HG03097 (cell line): ENCODE measurements around the gene SEMA7A.

Source experiments
- ATAC-seq: cut with Tn5 transposase; IDR thresholded peaks from one replicate; pipeline ENCODE4 v1.9.1; 2021; ENCODE audit not compliant: unreplicated experiment, low FRiP score

SEMA7A gene

DNA sequence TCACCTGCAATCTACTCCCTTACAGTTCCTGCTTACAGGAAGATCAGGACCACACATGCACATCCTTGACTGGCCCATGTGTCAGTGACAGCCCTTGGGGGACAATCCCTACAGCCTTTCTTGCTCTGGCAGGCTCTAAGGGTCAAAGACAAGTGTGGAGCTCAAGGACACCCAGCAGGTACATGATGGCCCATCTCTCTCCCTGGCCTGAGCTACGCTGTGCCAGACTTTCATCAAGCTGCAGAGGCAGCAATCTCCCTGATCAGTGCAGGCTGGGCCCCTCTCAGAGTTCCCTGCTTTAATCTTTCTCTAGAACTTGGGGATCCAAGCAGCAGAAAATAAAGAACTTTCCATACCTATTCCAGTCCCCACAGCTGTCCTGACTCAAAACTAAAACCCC lies 2.6 kb downstream of the SEMA7A start:
- ATAC-seq: no peak

DNA sequence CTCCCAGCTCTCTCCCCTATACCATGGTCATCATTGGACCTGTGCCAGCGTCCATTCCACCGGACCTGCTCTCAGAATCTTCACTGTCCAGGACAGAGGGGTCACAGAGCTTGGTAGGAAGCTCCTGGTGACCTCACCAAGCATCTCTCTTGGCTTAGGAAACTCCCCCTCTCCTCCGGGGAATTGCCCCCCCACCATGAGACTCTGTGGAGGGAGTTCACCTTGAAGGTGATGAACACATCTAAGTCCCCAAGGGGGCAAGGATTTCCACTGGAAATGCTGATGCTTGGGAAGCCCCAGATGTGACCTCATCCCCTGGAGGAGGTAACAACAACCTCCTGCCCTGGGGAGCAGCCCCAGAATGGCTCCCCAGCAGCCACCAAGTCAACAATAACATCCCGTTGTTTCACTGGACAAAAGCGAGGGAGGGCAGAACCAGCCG lies 3.2 kb downstream of the SEMA7A start:
- ATAC-seq: no peak

DNA sequence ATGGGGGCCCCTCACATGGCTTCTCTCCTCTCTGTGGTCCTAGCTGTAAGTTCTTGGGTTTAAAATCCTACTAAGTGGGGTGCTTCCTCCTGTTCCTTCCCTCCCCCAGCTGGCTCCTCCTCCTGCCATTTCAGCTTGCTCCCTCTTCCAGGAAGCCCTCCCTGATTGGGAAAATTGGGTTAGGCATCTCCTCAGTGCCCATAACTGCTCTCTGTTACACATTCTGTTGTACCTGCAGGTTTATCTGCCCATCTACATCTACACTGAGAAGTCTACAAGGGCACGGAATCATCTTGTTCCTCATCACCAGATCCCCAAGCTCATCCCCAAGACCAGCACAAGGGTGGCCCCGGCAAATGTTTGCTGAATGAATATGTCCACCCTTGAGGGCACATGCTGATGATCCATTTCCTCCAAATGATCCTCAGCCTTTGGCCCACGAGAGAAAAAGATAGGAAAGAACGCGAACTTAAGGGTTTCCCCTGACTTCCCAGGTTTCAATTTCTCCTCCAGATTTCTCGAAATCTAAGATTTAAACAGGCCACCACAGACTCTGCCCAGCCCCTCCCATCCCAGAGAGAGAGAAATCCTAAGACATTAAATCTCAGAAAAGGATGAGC lies 3.9 kb downstream of the SEMA7A start:
- no peak for ATAC-seq

DNA sequence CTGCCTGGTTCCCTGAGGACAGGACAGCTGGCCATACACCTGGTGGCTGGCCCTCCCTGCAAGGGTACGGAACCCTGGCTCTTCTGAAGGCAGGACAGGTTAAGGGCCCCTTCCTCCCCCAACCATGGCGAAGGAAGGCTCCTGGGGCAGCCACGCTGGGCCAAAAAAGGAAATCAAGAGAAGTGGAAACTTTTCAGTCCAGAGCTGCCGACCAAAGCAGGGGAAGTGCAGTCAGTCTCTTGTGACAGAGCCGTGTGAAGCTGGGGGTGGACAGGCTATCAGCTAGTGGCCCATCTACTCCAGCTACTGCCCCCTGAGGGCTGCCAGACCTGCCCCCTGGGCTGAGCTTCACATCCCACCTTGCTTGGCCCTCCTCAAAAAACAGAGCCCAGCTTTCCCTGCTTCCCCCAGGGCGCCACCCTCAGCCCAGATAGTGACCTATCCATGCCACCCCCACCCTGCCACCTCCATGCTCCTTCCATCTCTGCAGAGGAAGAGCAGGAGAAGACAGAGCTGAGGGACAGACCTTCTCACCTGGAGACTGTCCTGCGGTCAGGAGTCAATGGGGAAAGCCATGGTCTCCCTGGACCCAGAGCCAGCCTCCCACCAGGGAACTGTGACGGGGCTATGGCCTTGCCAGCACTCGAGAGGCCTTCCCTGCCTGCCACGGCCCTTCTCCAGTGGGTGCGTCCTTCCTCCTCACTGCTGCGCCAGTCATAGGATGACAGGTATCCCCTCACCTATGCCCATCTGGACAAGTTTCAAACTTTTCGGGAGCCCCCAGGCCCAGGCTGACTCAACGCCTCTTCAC lies 4.6 kb downstream of the SEMA7A start:
- no peak for ATAC-seq

- no peak for ATAC-seq
Observed at GRCh38 chr15:74428442-74428787, 5.3 kb downstream of the SEMA7A start.

GRCh38 chr15:74427607-74428441 lies 5.9 kb downstream of the SEMA7A start:
- no peak for ATAC-seq

DNA sequence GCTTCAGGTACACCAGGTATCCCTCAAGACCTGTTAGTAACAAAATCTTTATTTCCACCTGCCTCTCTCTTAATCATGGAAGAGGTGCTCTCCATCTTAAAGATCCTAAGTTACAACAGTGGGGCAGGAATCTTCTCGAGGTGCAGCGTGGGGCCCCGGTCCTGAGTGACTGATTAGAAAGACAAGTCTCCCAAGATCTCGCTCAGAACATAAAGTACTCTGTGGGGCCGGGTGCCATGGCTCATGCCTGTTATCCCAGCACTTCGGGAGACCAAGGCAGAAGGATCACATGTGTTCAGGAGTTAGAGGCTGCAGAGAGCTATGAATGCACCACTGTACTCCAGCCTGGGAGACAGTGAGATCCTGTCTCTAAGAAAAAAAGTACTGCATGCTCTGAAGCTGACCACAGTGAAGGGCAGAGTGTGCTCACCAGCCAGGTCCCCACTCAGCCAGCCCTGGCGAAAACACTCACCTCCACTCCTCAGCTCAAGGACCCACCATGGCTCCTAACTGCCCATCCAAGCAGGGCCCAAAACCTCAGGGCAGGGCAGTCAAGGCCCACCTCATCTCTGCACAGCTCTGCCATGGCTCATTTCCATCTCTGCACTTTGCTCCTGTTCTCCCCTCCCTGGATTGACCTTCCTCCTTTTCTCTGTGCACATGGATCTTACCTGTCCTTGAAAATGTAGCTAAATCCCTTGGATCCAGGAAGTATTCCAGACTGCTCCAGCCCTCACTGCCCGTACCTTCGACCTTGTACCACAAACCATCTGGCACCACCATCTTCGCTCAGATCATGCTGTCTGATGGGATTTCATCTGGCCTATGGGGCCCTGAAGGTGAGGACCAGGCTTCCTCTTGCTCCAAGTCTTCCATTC lies 7.1 kb downstream of the SEMA7A start:
- no peak for ATAC-seq

GRCh38 chr15:74425630-74426029 lies 8.1 kb downstream of the SEMA7A start:
- ATAC-seq: no peak

GRCh38 chr15:74424901-74425528 lies 8.7 kb downstream of the SEMA7A start:
- no peak for ATAC-seq

- ATAC-seq: no peak
Observed at GRCh38 chr15:74423431-74424257, 10.1 kb downstream of the SEMA7A start.

GRCh38 chr15:74422652-74423430 lies 10.9 kb downstream of the SEMA7A start:
- ATAC-seq: no peak

- no peak for ATAC-seq
Observed at GRCh38 chr15:74422265-74422651, 11.5 kb downstream of the SEMA7A start.

- no peak for ATAC-seq
Observed at GRCh38 chr15:74421302-74422245, 12.2 kb downstream of the SEMA7A start.

- no peak for ATAC-seq
Observed at GRCh38 chr15:74420193-74420905, 13.4 kb downstream of the SEMA7A start.

GRCh38 chr15:74419432-74419831 lies 14.3 kb downstream of the SEMA7A start:
- ATAC-seq: no peak

DNA sequence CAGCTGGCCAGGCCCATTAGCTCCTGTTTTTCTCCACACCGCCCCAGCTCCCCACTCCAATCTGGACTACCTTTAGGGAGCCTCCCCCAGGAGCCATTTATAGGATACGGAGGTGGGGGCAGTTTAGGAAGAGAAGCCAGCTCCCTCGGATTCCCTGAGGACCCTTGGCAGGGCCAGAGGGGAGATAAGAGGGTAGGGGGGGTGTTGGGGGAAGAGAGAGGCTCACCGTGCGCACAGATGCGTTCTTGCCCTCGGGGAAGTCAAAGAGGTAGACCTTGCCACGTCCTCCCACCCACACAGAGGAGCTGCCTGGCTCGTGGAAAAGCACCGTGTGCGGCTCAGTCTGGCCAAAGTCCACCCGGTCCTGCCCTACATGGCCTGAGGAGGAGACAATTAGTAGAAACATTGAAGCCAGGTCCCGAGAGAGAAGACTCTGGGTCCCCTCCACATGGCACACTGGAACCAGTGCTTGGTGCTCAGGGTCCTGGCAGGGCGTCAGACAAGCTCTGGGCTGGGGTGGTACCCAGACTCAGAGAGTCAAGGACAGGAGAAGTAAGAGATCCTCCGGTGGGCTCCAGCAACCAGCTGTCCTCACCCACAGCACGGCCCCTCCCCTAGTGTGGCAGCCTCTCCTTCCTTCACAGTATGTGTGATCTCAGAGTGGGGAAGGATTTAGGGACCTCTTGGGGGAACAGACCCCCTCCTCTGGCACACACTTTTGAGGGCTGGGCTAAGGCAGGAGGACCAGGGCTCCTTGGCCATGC lies 15.0 kb downstream of the SEMA7A start:
- ATAC-seq: no peak
